Cardiac septum (tissue), 1 donor: ENCODE data around the gene GAS2L2. TPM values are rescaled to one million over a fixed set of nuclear protein-coding genes. Genes with fewer than 3 reads are reported as not detected.
A peak's percentile ranks its signal among the peaks of the same experiment; 100 is the strongest.

ENCODE experiments used
- DNase-seq: peaks from one replicate; pipeline ENCODE4 v3.0.0-alpha.2; 2020; ENCODE audit warnings: low spot score
- intact Hi-C: fragments of 100-400 bp; cut with DNase I; formaldehyde crosslinking; loops from one replicate; pipeline ENCODE4 v1.14.0; 2022
- total RNA-seq: library from RNA; stranded (reverse); fragmentation: NEBNext Ultra II Directional; extraction: Animal tissue kit (Norgen Biotek cat#: 25700); gene quantifications from one replicate; pipeline ENCODE4 v1.2.1, GENCODE V29; 2021
- donor health status: DM: no; HTN: no; CAD: no.

The GAS2L2 gene
- total RNA-seq, 1 donor from 2014 or later = 0.08 TPM

GRCh38 chr17:35732806-35733136, 20.3 kb downstream of the GAS2L2 start:
- DNase-seq = no peak
- intact Hi-C loops = loop anchor here (5.0 kb wide), 2 partner anchors 35 to 120 kb away; no protein-coding TSS in a partner anchor

GRCh38 chr17:35731917-35732805, 20.9 kb downstream of the GAS2L2 start:
- peak; percentile 71 for DNase-seq

GRCh38 chr17:35731239-35731916, 21.7 kb downstream of the GAS2L2 start, which contains the start of gene RASL10B:
RASL10B (plus strand) TSS chr17:35731639; CDS start chr17:35735185, 3,546 bp downstream.
- peak; percentile 78 for DNase-seq
- intact Hi-C loops = loop anchor here (5.0 kb wide), 2 partner anchors 34 to 119 kb away; no protein-coding TSS in a partner anchor

More at GRCh38 chr17:35731917-35732805, 20.9 kb downstream of the GAS2L2 start:
- intact Hi-C loops = loop anchor here (5.0 kb wide), 2 partner anchors 35 to 120 kb away; no protein-coding TSS in a partner anchor

GRCh38 chr17:35730400-35731005, 22.5 kb downstream of the GAS2L2 start:
- intact Hi-C loops = loop anchor here (5.0 kb wide), 2 partner anchors 33 to 118 kb away; no protein-coding TSS in a partner anchor
- no peak for DNase-seq

- DNase-seq = no peak
- intact Hi-C loops = no loop called here
Measured at GRCh38 chr17:35729405-35729833, 23.6 kb downstream of the GAS2L2 start.

- DNase-seq = no peak
- intact Hi-C loops = no loop called here
Measured at GRCh38 chr17:35728551-35728950, 24.5 kb downstream of the GAS2L2 start.

GRCh38 chr17:35727635-35728034, 25.4 kb downstream of the GAS2L2 start:
- intact Hi-C loops = no loop called here
- DNase-seq = no peak

GRCh38 chr17:35726953-35727460, 26.0 kb downstream of the GAS2L2 start:
- intact Hi-C loops = no loop called here
- no peak for DNase-seq

GRCh38 chr17:35726127-35726952, 26.7 kb downstream of the GAS2L2 start:
- no peak for DNase-seq
- intact Hi-C loops = no loop called here

GRCh38 chr17:35725802-35726126, 27.3 kb downstream of the GAS2L2 start:
- intact Hi-C loops = no loop called here

GRCh38 chr17:35725058-35725457, 28.0 kb downstream of the GAS2L2 start:
- DNase-seq = no peak
- intact Hi-C loops = no loop called here

More at GRCh38 chr17:35725802-35726126, 27.3 kb downstream of the GAS2L2 start:
- DNase-seq = no peak

GRCh38 chr17:35723735-35724134, 29.3 kb downstream of the GAS2L2 start:
- DNase-seq = no peak
- intact Hi-C loops = no loop called here

- DNase-seq = no peak
- intact Hi-C loops = no loop called here
Measured at GRCh38 chr17:35717475-35717874, 35.6 kb downstream of the GAS2L2 start.

GRCh38 chr17:35716897-35717465, 36.1 kb downstream of the GAS2L2 start:
- no peak for DNase-seq
- intact Hi-C loops = no loop called here

- intact Hi-C loops = no loop called here
- no peak for DNase-seq
Measured at GRCh38 chr17:35716173-35716572, 36.9 kb downstream of the GAS2L2 start.

GRCh38 chr17:35715416-35715815, 37.6 kb downstream of the GAS2L2 start:
- intact Hi-C loops = no loop called here
- no peak for DNase-seq

GRCh38 chr17:35714988-35715387, 38.1 kb downstream of the GAS2L2 start:
- intact Hi-C loops = no loop called here
- DNase-seq = no peak

GRCh38 chr17:35713069-35713728, 39.8 kb downstream of the GAS2L2 start:
- intact Hi-C loops = no loop called here
- no peak for DNase-seq
